Heart left ventricle (tissue), 16 donors: ENCODE measurements around the gene NKD1. TPM values are rescaled to one million over a fixed set of nuclear protein-coding genes. Genes with fewer than 3 reads are reported as not detected.

Source experiments
- ATAC-seq, 4 donors: fragments of 200-7000 bp; cut with Tn5 transposase; one replicate each; pipeline ENCODE4 v1.9.1; 2020 to 2022; ENCODE audit warnings: moderate library complexity in 4 of 4, mild to moderate bottlenecking in 3 of 4, moderate number of reproducible peaks in 1 of 4
- DNase-seq, 5 donors: peaks; one replicate each; pipeline ENCODE4 v3.0.0-alpha.2; 2020
- H3K27ac ChIP-seq, 12 donors: fragments of 200-600 bp; sonication (generic) in 4 of 12; one replicate each; pipeline versions ENCODE4 v1.5.0 to v1.8.0; 2016 to 2022; ENCODE audit warnings: mild to moderate bottlenecking in 2 of 12
- H3K27me3 ChIP-seq, 9 donors: fragments of 200-600 bp; sonication (generic) in 2 of 9; one replicate each; pipeline versions ENCODE4 v1.5.1 to v1.8.0; 2016 to 2022; ENCODE audit warnings: mild to moderate bottlenecking in 3 of 9
- H3K36me3 ChIP-seq, 9 donors: fragments of 200-600 bp; sonication (generic) in 2 of 9; one replicate each; pipeline versions ENCODE4 v1.5.0 to v1.8.0; 2018 to 2022; ENCODE audit warnings: mild to moderate bottlenecking in 2 of 9
- H3K4me1 ChIP-seq, 12 donors: fragments of 200-600 bp; sonication (generic) in 4 of 12; one replicate each; pipeline versions ENCODE4 v1.5.0 to v1.8.0; 2016 to 2022; ENCODE audit warnings: mild to moderate bottlenecking in 3 of 12
- H3K4me3 ChIP-seq, 12 donors: fragments of 200-600 bp; sonication (generic) in 4 of 12; one replicate each; pipeline versions ENCODE4 v1.5.0 to v1.8.0; 2017 to 2022; ENCODE audit warnings: mild to moderate bottlenecking in 9 of 12, moderate library complexity in 4 of 12
- H3K9me3 ChIP-seq, 12 donors: fragments of 200-600 bp; sonication (generic) in 4 of 12; one replicate each; pipeline versions ENCODE4 v1.5.0 to v1.8.0; 2016 to 2022; ENCODE audit warnings: mild to moderate bottlenecking in 1 of 12
- POLR2A ChIP-seq, 2 donors: fragments of 450-650 bp; IDR thresholded peaks; one replicate each; pipeline ENCODE4 v1.6.1; 2017; ENCODE audit warnings: antibody characterized with exemption in 2 of 2, mild to moderate bottlenecking in 2 of 2, moderate library complexity in 2 of 2
- WGBS, 4 donors: extraction: QIAGEN DNeasy Blood & Tissue Kit in 2 of 4; methylation state at CpG; one replicate each; pipeline versions ENCODE4 v1.1.5 to v1.1.7; 2013 to 2018; 5-methylcytosine and 5-hydroxymethylcytosine counted together
- intact Hi-C, 10 donors: fragments of 100-400 bp; cut with DNase I; formaldehyde crosslinking; loops; one replicate each; pipeline versions ENCODE4 v1.11.1 to v1.14.2; 2022
- polyA plus RNA-seq, 2 donors: library from polyadenylated mRNA; stranded (reverse); fragments of 200-250 nt; gene quantifications; one replicate each; pipeline ENCODE4 v1.2.3, GENCODE V29; 2013
- total RNA-seq, 9 donors: library from RNA; depleted of rRNA in 2 of 9; stranded (reverse); fragments of >200 nt in 2 of 9; fragmentation: NEBNext Ultra II Directional in 3 of 9; extraction: Animal tissue kit (Norgen Biotek cat#: 25700) in 3 of 9; gene quantifications; one replicate each; pipeline versions ENCODE4 v1.1.0 to v1.2.4, GENCODE V29; 2016 to 2023
- TF ChIP-seq, protein P1 (sequence below), 12 donors: fragments of 200-600 bp; sonication (generic) in 4 of 12; IDR thresholded peaks; one replicate each; pipeline versions ENCODE4 v1.5.0 to v1.8.0; 2018 to 2022; ENCODE audit warnings: antibody characterized with exemption in 12 of 12, mild to moderate bottlenecking in 5 of 12
- donor health status: ischemic (EF 13 %, LVEDD 7.1; RV severe dilation, severe dysfunction).
- donor health status: healthy with polysubstance abuse.
- donor health status: DM: no; HTN: yes; CAD: no.
- donor health status: DM: no; HTN: no; CAD: no.
- donor health status: ischemic (EF 25% LVEDD 6.9; RV normal size, moderate dysfunction).
- donor health status: ischemic (EF 25% LVEDD 5.7; RV mildly dilated, moderate dysfunction).
- donor health status: healthy.
- donor health status: DM: yes; HTN: yes; CAD: no.
- donor health status: ischemic (EF 35%, LVEDD 5.7; RV mildly dilated, moderate dysfunction).
- donor health status: nonischemic (EF 11% LVEDD 7.7; RV severe dilation, severe dysfunction).
- donor health status: DM: yes; HTN: yes; CAD: no.
- donor health status: PGD.
- donor health status: ischemic (EF 29% LVEDD 5.4; RV normal size, mild dysfunction).
- donor health status: nonischemic (EF 23%, LVEDD 6.1; RV moderate dilation, normal function).

Gene NKD1
- total and polyA plus RNA-seq, 11 donors, result 0.05 to 1.0 (median 0.26) TPM

GRCh38 chr16:50600582-50601283, 52.5 kb downstream of the NKD1 start:
- WGBS, 4 donors, result 72 to 85% (median 79%) methylated on average over 14 to 15 of the region's 15 CpGs
- Histone ChIP-seq H3K4me1 (peaks cover 0 to 41% (median 14%) of the 10 kb centered on the region in 12 donors), H3K27me3 (no peaks in the 10 kb centered on the region), H3K9me3 (no peaks in the 10 kb centered on the region), H3K4me3 (no peak overlapping the region), H3K36me3 (no peaks in the 10 kb centered on the region), H3K27ac (peak overlapping the region in 1 of 12 donors; percentile 89)
- ATAC-seq (no peak), DNase-seq (peak in 1 of 5 donors; percentile 40)
- intact Hi-C loops, result loop anchor here in 1 of 10 donors (10.0 kb wide), 1 partner anchor 204 kb away; no protein-coding TSS in a partner anchor
- no peak for TF ChIP-seq POLR2A (IDR thresholded peaks at IDR 0.05)

GRCh38 chr16:50601341-50601740, 53.1 kb downstream of the NKD1 start:
- Histone ChIP-seq H3K9me3 (no peaks in the 10 kb centered on the region), H3K4me1 (peaks cover 0 to 41% (median 14%) of the 10 kb centered on the region in 12 donors), H3K36me3 (no peaks in the 10 kb centered on the region), H3K4me3 (no peak overlapping the region), H3K27me3 (no peaks in the 10 kb centered on the region), H3K27ac (peak overlapping the region in 1 of 12 donors; percentile 89)
- 82 to 88% (median 86%) methylated on average over 11 to 12 of the region's 12 CpGs for WGBS, 4 donors
- TF ChIP-seq POLR2A (IDR thresholded peaks at IDR 0.05), result no peak
- TF ChIP-seq, protein P1, sequence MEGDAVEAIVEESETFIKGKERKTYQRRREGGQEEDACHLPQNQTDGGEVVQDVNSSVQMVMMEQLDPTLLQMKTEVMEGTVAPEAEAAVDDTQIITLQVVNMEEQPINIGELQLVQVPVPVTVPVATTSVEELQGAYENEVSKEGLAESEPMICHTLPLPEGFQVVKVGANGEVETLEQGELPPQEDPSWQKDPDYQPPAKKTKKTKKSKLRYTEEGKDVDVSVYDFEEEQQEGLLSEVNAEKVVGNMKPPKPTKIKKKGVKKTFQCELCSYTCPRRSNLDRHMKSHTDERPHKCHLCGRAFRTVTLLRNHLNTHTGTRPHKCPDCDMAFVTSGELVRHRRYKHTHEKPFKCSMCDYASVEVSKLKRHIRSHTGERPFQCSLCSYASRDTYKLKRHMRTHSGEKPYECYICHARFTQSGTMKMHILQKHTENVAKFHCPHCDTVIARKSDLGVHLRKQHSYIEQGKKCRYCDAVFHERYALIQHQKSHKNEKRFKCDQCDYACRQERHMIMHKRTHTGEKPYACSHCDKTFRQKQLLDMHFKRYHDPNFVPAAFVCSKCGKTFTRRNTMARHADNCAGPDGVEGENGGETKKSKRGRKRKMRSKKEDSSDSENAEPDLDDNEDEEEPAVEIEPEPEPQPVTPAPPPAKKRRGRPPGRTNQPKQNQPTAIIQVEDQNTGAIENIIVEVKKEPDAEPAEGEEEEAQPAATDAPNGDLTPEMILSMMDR (IDR thresholded peaks at IDR 0.05), result no peak
- peak in 1 of 5 donors; percentile 49 for DNase-seq
- ATAC-seq, result no peak
- intact Hi-C loops, result loop anchor here in 1 of 10 donors (10.0 kb wide), 1 partner anchor 203 kb away; no protein-coding TSS in a partner anchor

DNA sequence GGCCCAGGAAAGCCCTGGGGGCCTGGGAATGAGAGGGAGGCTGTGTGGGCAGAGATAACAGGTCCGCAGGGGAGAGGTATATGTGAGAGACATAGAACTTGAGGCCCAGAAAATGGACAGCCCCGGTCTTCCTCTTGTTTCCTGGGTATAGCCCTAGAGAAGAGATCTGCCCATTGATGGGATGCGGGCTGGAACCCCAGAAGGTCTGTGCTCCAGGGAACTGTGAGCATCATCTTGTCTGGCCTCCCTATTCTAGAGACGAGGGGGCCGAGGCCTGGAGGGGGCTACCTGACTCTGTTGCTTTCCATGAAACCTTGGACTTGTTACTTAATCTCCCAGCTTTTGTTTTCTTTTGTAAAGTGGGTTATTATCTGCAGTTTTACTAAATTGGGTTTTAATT, 53.9 kb downstream of the NKD1 start:
- peaks cover 0 to 41% (median 14%) of the 10 kb centered on the region in 12 donors for H3K4me1 ChIP-seq

GRCh38 chr16:50602531-50603205, 54.5 kb downstream of the NKD1 start:
- Histone ChIP-seq H3K4me1 (peaks cover 0 to 41% (median 14%) of the 10 kb centered on the region in 12 donors), H3K27ac (peak overlapping the region in 2 of 12 donors; percentile 34 to 89), H3K27me3 (no peaks in the 10 kb centered on the region), H3K4me3 (no peak overlapping the region), H3K9me3 (no peaks in the 10 kb centered on the region), H3K36me3 (no peaks in the 10 kb centered on the region)
- ATAC-seq, result no peak
- intact Hi-C loops, result loop anchor here in 1 of 10 donors (10.0 kb wide), 1 partner anchor 202 kb away; no protein-coding TSS in a partner anchor
- TF ChIP-seq, protein P1 (IDR thresholded peaks at IDR 0.05), result no peak
- no peak for TF ChIP-seq POLR2A (IDR thresholded peaks at IDR 0.05)
- WGBS, 4 donors, result 76 to 82% (median 79%) methylated on average over 13 to 14 of the region's 14 CpGs
- peak in 1 of 5 donors; percentile 58 for DNase-seq

More for the DNA sequence above, 53.9 kb downstream of the NKD1 start:
- ATAC-seq (no peak), DNase-seq (peak in 1 of 5 donors; percentile 7)
- Histone ChIP-seq H3K36me3 (no peaks in the 10 kb centered on the region), H3K9me3 (no peaks in the 10 kb centered on the region), H3K27me3 (no peaks in the 10 kb centered on the region), H3K4me3 (no peak overlapping the region), H3K27ac (peak overlapping the region in 1 of 12 donors; percentile 89)
- TF ChIP-seq, protein P1 (IDR thresholded peaks at IDR 0.05), result no peak
- TF ChIP-seq POLR2A (IDR thresholded peaks at IDR 0.05), result no peak
- intact Hi-C loops, result loop anchor here in 1 of 10 donors (10.0 kb wide), 1 partner anchor 203 kb away; no protein-coding TSS in a partner anchor
- 87 to 90% (median 88%) methylated on average over 5 of the region's 5 CpGs for WGBS, 4 donors
